Renal cortex interstitium (tissue), 15 donors: ENCODE measurements around the gene NGLY1. TPM values are rescaled to one million over a fixed set of nuclear protein-coding genes. Genes with fewer than 3 reads are reported as not detected.
A peak's percentile ranks its signal among the peaks of the same experiment; 100 is the strongest.

Experiments
- DNase-seq, 11 donors: peaks; one replicate each; pipeline ENCODE4 v3.0.0-alpha.2; 2013; ENCODE audit warnings: low read depth in 9 of 11, low spot score in 4 of 11; ENCODE audit errors: extremely low read depth in 1 of 11
- long read RNA-seq, 16 experiments: transcript quantifications; one replicate each; lab custom pipeline, GENCODE V29; 2026
- polyA plus RNA-seq, 3 donors: library from polyadenylated mRNA; unstranded; fragments of 120-200 nt; gene quantifications; one replicate each; pipeline ENCODE4 v1.2.1, GENCODE V29; 2013; ENCODE audit not compliant: insufficient read length in 3 of 3

NGLY1 gene, protein sequence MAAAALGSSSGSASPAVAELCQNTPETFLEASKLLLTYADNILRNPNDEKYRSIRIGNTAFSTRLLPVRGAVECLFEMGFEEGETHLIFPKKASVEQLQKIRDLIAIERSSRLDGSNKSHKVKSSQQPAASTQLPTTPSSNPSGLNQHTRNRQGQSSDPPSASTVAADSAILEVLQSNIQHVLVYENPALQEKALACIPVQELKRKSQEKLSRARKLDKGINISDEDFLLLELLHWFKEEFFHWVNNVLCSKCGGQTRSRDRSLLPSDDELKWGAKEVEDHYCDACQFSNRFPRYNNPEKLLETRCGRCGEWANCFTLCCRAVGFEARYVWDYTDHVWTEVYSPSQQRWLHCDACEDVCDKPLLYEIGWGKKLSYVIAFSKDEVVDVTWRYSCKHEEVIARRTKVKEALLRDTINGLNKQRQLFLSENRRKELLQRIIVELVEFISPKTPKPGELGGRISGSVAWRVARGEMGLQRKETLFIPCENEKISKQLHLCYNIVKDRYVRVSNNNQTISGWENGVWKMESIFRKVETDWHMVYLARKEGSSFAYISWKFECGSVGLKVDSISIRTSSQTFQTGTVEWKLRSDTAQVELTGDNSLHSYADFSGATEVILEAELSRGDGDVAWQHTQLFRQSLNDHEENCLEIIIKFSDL
- 10 to 100 TPM; 35.0 to 44.3 (median 36.1) TPM for polyA plus RNA-seq
- long read RNA-seq, donor 1, transcript NGLY1-202 (12 exons, 2,473 nt), result major isoform, 5 of 26 reads
- long read RNA-seq, donor 1, partial matches to known transcripts, result 21 of 26 reads
- long read RNA-seq, donor 1, other reads (novel, unspliced or antisense), result 0 of 26 reads
- long read RNA-seq, donor 2, transcript NGLY1-202 (12 exons, 2,473 nt), result major isoform, 9 of 18 reads
- long read RNA-seq, donor 2, partial matches to known transcripts, result 7 of 18 reads
- long read RNA-seq, donor 2, other reads (novel, unspliced or antisense), result 0 of 18 reads
- long read RNA-seq, donor 3, transcript NGLY1-202 (12 exons, 2,473 nt), result major isoform, 17 of 24 reads
- long read RNA-seq, donor 3, partial matches to known transcripts, result 5 of 24 reads
- long read RNA-seq, donor 3, other reads (novel, unspliced or antisense), result 0 of 24 reads
- long read RNA-seq, donor 4, transcript NGLY1-202 (12 exons, 2,473 nt), result major isoform, 8 of 24 reads
- long read RNA-seq, donor 4, partial matches to known transcripts, result 7 of 24 reads
- long read RNA-seq, donor 4, other reads (novel, unspliced or antisense), result 8 of 24 reads
- long read RNA-seq, donor 5, result 0 reads
- long read RNA-seq, donor 6, partial matches to known transcripts, result 5 of 9 reads
- long read RNA-seq, donor 6, other reads (novel, unspliced or antisense), result 0 of 9 reads
- long read RNA-seq, donor 7, transcript NGLY1-202 (12 exons, 2,473 nt), result major isoform, 6 of 17 reads
- long read RNA-seq, donor 7, partial matches to known transcripts, result 10 of 17 reads
- long read RNA-seq, donor 7, other reads (novel, unspliced or antisense), result 0 of 17 reads
- long read RNA-seq, donor 8, transcript NGLY1-202 (12 exons, 2,473 nt), result major isoform, 12 of 35 reads
- long read RNA-seq, donor 8, partial matches to known transcripts, result 18 of 35 reads
- long read RNA-seq, donor 8, other reads (novel, unspliced or antisense), result 0 of 35 reads
- long read RNA-seq, donor 9, transcript NGLY1-202 (12 exons, 2,473 nt), result major isoform, 8 of 11 reads
- long read RNA-seq, donor 9, partial matches to known transcripts, result 0 of 11 reads
- long read RNA-seq, donor 9, other reads (novel, unspliced or antisense), result 0 of 11 reads
- long read RNA-seq, donor 10, transcript NGLY1-202 (12 exons, 2,473 nt), result major isoform, 8 of 15 reads
- long read RNA-seq, donor 10, partial matches to known transcripts, result 5 of 15 reads
- long read RNA-seq, donor 10, other reads (novel, unspliced or antisense), result 0 of 15 reads
- long read RNA-seq, donor 11, partial matches to known transcripts, result 5 of 9 reads
- long read RNA-seq, donor 11, other reads (novel, unspliced or antisense), result 0 of 9 reads
- long read RNA-seq, donor 12, partial matches to known transcripts, result 0 of 5 reads
- long read RNA-seq, donor 12, other reads (novel, unspliced or antisense), result 0 of 5 reads
- long read RNA-seq, donor 13, transcript NGLY1-202 (12 exons, 2,473 nt), result major isoform, 15 of 105 reads
- long read RNA-seq, donor 13, partial matches to known transcripts, result 88 of 105 reads
- long read RNA-seq, donor 13, other reads (novel, unspliced or antisense), result 0 of 105 reads
- long read RNA-seq, donor 14, transcript NGLY1-202 (12 exons, 2,473 nt), result major isoform, 6 of 17 reads
- long read RNA-seq, donor 14, partial matches to known transcripts, result 7 of 17 reads
- long read RNA-seq, donor 14, other reads (novel, unspliced or antisense), result 0 of 17 reads
- long read RNA-seq, donor 15, partial matches to known transcripts, result 0 of 3 reads
- long read RNA-seq, donor 15, other reads (novel, unspliced or antisense), result 0 of 3 reads
- long read RNA-seq, donor 16, transcript NGLY1-202 (12 exons, 2,473 nt), result major isoform, 19 of 36 reads
- long read RNA-seq, donor 16, partial matches to known transcripts, result 12 of 36 reads
- long read RNA-seq, donor 16, other reads (novel, unspliced or antisense), result 0 of 36 reads

DNA sequence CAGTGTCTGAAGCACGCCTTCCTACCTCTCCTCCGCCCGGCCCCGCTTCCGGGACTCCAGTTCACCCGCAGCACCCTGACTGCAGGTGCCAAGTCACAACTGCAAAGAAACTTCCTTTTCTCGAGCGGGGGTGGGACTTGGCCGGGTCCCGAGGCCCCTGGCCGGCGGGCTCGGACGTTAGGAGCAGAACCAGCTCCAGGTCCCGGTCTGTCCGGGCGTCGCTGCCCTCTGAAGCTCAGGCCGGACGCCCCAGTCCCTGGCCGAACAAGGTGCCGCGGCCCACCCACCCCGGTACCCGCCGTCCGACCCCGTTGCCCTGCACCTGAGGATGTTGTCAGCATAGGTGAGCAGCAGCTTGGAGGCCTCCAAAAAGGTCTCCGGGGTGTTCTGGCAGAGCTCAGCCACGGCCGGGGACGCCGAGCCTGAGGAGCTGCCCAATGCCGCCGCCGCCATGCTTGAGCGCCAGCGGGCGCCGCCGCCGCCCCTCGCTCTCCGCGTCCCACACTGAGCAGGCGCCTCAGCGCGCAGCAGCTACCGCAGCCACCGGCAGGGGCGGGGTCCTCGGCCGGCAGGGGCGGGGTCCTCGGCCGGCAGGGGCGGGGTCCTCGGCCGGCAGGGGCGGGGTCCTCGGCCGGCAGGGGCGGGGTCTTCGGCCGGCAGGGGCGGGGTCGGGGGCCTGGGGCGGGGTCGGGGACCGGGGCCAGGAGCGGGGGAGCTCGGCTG is at the start of gene NGLY1:
NGLY1 (minus strand) TSS at position 506 of the 723 bp plus-strand sequence; CDS start at position 453, 53 bp downstream.
- DNase-seq, result peak in 10 of 11 donors; percentile 53 to 81 (median 76)

GRCh38 chr3:25831578-25831977 is 48.3 kb upstream of the NGLY1 start:
- DNase-seq, result peak in 1 of 11 donors; percentile 7

- DNase-seq, result no peak
Observed at GRCh38 chr3:25830373-25831280, 47.4 kb upstream of the NGLY1 start.

DNA sequence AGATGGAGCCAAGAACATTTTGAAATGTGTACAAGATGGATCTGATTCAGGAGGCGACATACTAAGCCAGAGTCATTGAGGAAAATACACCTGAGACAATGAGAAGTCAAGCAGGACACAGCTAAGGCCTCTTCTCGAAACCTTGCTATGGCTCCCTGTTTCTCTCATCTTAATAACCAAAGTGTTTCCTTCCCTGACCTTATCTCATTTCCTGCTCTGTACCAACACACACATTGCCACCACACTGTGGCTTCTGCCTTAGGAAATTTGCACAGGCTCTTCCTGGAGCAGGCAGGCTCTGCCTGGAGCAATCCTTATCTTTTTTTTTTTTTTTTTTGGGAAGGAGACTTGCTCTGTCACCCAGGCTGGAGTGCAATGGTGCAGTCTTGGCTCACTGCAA is 43.3 kb upstream of the NGLY1 start:
- DNase-seq, result no peak

DNA sequence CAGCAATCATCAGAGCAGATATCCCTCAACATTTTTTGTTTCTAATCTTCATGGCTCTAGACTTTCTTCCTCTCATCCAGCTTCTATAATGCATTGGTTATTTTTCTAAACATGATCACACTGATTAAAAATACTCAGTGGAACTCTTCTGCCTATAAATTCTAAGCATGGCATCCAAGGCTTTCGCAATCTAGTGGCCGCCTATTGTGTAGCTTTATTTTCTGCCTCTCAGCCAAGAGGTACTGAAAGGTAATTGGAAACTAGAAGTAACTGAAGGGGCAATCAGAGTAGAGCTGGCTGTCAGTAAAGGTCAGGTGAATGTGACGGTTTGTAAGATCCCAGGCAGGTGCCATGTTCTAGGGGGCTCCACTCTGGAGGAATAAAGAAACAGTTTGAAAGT is 40.1 kb upstream of the NGLY1 start:
- no peak for DNase-seq

- DNase-seq, result no peak
Observed at GRCh38 chr3:25821746-25822573, 38.7 kb upstream of the NGLY1 start.

- no peak for DNase-seq
Observed at GRCh38 chr3:25820816-25821486, 37.7 kb upstream of the NGLY1 start.

GRCh38 chr3:25820366-25820765 is 37.1 kb upstream of the NGLY1 start:
- DNase-seq, result peak in 7 of 11 donors; percentile 8 to 35 (median 17)

- DNase-seq, result no peak
Observed at GRCh38 chr3:25818335-25818734, 35.1 kb upstream of the NGLY1 start.

DNA sequence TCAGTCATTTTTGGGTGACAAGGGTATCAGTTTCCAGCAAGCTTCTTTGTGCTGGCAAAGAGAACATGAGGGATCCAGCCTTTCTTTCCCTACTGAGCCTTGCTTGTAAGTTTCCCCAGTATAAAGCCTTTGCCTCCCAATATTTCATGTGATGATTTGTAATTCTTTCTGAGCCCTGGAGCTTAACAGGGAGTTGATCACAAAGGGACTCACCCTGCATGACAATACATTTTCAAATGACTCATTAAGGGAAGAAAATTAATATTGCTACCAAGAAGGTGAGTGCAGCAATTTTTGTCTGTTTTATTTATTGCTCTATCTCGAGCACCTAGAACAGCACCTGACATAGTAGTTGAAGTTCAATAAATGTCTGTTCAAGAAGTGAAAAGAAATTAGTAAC is 34.4 kb upstream of the NGLY1 start:
- DNase-seq, result no peak

- DNase-seq, result no peak
Observed at GRCh38 chr3:25817107-25817506, 33.9 kb upstream of the NGLY1 start.

- DNase-seq, result no peak
Observed at GRCh38 chr3:25812644-25813043, 29.4 kb upstream of the NGLY1 start.

- no peak for DNase-seq
Observed at GRCh38 chr3:25804676-25805075, 21.4 kb upstream of the NGLY1 start.

DNA sequence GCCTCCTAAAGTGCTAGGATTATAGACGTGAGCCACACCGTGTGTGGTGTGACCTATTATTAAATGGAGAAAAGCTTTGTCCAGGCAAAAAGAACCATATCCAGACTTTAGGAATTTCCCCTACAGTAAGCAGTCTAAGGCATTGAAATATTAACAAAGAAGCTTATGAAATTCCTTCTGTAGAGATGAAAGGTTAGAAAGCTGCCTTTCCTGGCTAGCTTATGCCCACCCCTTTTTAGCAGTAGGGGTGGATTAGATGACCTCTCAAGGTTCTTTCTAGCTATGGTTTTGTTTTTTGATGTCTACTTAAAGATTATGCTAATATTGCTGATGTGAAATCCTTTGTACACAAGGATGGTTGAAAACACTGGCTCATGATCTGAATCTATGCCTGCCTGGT is 20.6 kb upstream of the NGLY1 start:
- DNase-seq, result no peak
